AG04449 (cell line): ENCODE data around the gene ZNF607.
"Not testable (repeated sequence)": the region's sequence is repeated elsewhere in the genome, so short reads cannot be mapped to it uniquely, and the experiment has no call there.

ENCODE experiments used
- CTCF ChIA-PET: fragments of 350-600 bp; formaldehyde crosslinking; extraction: SDS; loops from one replicate; lab custom pipeline; 2021; ENCODE audit warnings: antibody characterized with exemption; lab: Yijun Ruan, JAX
- POLR2A ChIA-PET: fragments of 400-600, 350-600 bp; formaldehyde crosslinking; extraction: SDS; loops from one replicate; lab custom pipeline; 2020; ENCODE audit warnings: antibody characterized with exemption, inconsistent platforms; lab: Yijun Ruan, JAX
- DNase-seq: peaks from one replicate; pipeline ENCODE4 v3.0.0-alpha.2; 2010; ENCODE audit warnings: low read depth, low spot score
- H3K4me3 ChIP-seq: 2 replicates; pipeline ENCODE4 v1.5.1; 2011; ENCODE audit warnings: low read depth, mild to moderate bottlenecking, control low read depth, low read length
- CTCF ChIP-seq: IDR thresholded peaks from one replicate; pipeline ENCODE4 v1.5.1; 2011; ENCODE audit warnings: mild to moderate bottlenecking, moderate library complexity, low read length, control low read depth, inconsistent platforms; ENCODE audit not compliant: insufficient read depth; ENCODE audit errors: missing control alignments

The ZNF607 gene

DNA sequence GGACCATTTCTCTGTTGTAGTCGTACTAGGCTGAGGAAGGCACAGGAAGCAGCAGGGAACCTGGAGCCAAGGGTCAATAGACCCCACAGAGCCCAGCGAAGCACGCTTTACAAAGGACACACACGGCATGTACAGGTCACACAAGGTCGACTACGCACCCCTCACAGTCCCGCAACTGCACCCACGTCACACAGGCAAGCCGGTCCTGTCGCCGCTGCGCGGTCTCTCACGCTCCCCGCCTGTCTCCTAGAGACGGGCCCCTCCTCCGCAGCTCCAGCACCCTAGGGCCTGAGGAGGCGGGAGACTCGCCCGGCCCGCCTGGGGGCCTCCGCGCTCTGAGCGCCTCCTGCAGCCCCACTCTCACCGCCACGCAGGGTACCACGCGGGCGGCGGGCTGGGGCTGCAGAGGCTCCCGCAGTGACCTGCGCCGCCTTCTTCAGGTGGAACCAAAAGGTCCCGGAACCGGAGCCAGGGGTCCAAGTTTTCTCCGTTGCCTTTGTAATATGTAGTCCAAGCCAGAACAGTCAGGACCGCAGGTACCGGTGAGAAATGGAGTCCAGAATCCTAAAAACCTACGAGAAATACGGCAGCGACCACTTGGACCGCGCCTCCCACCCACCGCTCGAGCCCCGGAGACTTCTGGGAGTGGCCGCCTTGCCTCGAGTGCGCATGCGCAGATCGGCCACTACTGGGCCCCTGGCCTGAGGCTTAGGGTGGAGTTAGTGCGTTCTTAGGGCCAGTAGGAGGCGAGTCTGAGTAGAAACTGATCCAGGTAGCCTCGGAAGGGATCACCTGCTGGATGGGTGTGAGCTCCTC is at the start of gene ZNF607:
Gene ZNF607 (minus strand): TSS at position 651 of the 816 bp plus-strand sequence. CDS start 8,143 bp downstream, outside the sequence.
- DNase-seq: no peak

DNA sequence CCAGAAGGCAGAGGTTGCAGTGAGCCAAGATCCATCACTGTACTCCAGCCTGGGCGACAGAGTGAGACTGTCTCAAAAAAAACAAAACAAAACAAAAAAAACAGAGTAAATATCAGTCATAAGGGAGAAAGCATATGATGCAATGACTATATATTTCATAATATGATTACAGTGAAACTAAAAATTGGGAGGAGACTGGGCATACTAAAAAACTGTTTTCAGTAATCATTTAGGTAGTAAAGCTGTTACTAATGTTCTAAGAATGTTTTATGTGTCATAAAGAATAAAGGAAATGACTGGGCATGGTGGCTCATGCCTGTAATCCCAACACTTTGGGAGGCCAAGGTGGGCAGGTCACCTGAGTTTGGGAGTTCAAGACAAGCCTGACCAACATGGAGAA is 43.9 kb upstream of the ZNF607 start:
- no peak for TF ChIP-seq CTCF
- CTCF ChIA-PET: no interaction called here
- no peak overlapping the region for H3K4me3 ChIP-seq
- POLR2A ChIA-PET: no interaction called here
- DNase-seq: no peak

More for the DNA sequence above, at the start of gene ZNF607:
- TF ChIP-seq CTCF: peak; percentile 61
- H3K4me3 ChIP-seq: peak within 1 kb of the TSS; percentile 89
- POLR2A ChIA-PET: interaction anchor here (1.1 kb wide), 1 partner anchor 60 kb away, joined by 3 read pairs; the partner anchor contains the start of gene ZNF573
- CTCF ChIA-PET: interaction anchor here (1.0 to 1.3 kb wide), 5 partner anchors 10 to 44 kb away, joined by 3 to 5 read pairs (median 3); no protein-coding TSS in a partner anchor

DNA sequence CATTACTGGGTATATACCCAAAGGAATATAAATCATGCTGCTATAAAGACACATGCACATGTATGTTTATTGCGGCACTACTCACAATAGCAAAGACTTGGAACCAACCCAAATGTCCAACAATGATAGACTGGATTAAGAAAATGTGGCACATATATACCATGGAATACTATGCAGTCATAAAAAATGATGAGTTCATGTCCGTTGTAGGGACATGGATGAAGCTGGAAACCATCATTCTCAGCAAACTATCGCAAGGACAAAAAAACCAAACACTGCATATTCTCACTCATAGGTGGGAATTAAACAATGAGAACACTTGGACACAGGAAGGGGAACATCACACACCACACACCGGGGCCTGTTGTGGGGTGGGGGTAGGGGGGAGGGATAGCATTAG is 38.1 kb upstream of the ZNF607 start:
- DNase-seq, CTCF ChIA-PET, POLR2A ChIA-PET, H3K4me3 ChIP-seq: not testable (repeated sequence)

- POLR2A ChIA-PET: no interaction called here
- no peak for DNase-seq
- TF ChIP-seq CTCF: no peak
- no peak overlapping the region for H3K4me3 ChIP-seq
- CTCF ChIA-PET: no interaction called here
These were observed 18.8 kb upstream of the ZNF607 start for GRCh38 chr19:37738371-37738770.

GRCh38 chr19:37725181-37725580 is 5.6 kb upstream of the ZNF607 start:
- POLR2A ChIA-PET: no interaction called here
- no peak for TF ChIP-seq CTCF
- DNase-seq: no peak
- no peak overlapping the region for H3K4me3 ChIP-seq
- CTCF ChIA-PET: no interaction called here

DNA sequence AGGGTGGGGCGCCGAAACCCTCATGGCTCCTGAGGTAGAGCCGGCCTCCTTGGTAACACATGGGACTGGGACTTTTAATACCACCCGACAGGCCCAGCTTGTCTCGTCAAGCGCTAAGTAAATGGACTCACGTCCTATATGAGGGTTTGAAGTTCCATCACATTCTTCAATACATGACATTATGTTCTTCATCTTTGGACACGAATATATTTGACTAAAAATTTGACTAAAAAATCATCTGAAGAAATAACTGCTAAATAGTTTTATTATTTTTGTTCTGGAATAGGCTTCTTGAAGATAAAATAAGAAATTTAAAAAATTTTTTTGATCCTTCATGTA is 335 bp upstream of the ZNF607 start:
- peak overlapping the region; percentile 89 for H3K4me3 ChIP-seq
- no peak for DNase-seq
- ChIA-PET CTCF (interaction anchor here (1.0 to 1.3 kb wide), 5 partner anchors 10 to 44 kb away, joined by 3 to 5 read pairs (median 3); no protein-coding TSS in a partner anchor), POLR2A (interaction anchor here (1.1 kb wide), 1 partner anchor 60 kb away, joined by 3 read pairs; the partner anchor contains the start of gene ZNF573)
- no peak for TF ChIP-seq CTCF
